Heart left ventricle (tissue), 13 donors: ENCODE measurements around the gene DNAI1.

ENCODE experiments used
- CTCF ChIP-seq, 12 donors: fragments of 200-600 bp; sonication (generic) in 4 of 12; IDR thresholded peaks; one replicate each; pipeline versions ENCODE4 v1.5.0 to v1.8.0; 2018 to 2022; ENCODE audit warnings: antibody characterized with exemption in 12 of 12, mild to moderate bottlenecking in 5 of 12
- POLR2A ChIP-seq, 2 donors: fragments of 450-650 bp; IDR thresholded peaks; one replicate each; pipeline ENCODE4 v1.6.1; 2017; ENCODE audit warnings: antibody characterized with exemption in 2 of 2, mild to moderate bottlenecking in 2 of 2, moderate library complexity in 2 of 2
- donor health status: ischemic (EF 13 %, LVEDD 7.1; RV severe dilation, severe dysfunction).
- donor health status: DM: no; HTN: yes; CAD: no.
- donor health status: DM: no; HTN: no; CAD: no.
- donor health status: ischemic (EF 25% LVEDD 6.9; RV normal size, moderate dysfunction).
- donor health status: ischemic (EF 25% LVEDD 5.7; RV mildly dilated, moderate dysfunction).
- donor health status: ischemic (EF 35%, LVEDD 5.7; RV mildly dilated, moderate dysfunction).
- donor health status: nonischemic (EF 11% LVEDD 7.7; RV severe dilation, severe dysfunction).
- donor health status: DM: yes; HTN: yes; CAD: no.
- donor health status: PGD.
- donor health status: ischemic (EF 29% LVEDD 5.4; RV normal size, mild dysfunction).
- donor health status: nonischemic (EF 23%, LVEDD 6.1; RV moderate dilation, normal function).

DNA sequence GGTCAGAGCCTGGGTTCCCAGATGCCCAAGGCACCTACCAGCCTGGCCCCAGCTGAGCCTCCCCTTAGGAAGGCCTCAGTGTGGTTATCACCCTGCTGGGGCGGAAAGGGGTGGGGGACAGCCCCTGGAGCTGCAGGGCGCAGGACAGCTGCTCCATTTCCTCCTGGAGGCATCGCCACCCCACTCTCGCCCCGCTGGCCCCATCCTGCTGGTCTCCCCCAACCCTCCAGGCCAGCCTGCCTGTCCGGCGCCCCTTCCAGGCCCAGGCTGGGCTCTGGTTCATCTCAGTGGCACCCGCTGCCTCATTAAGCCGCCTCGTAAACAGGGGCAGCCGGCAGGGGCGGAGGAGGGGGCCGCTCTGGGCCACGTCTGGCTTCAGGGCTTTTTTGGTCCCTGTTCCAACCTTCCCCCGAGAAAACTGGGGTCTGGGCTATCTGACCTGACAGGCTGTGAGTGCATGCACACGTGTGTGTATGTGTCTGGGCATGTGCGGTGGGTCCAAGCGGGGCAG is 95.0 kb downstream of the DNAI1 start:
- TF ChIP-seq POLR2A (IDR thresholded peaks at IDR 0.05) (no peak), CTCF (IDR thresholded peaks at IDR 0.05) (no peak)
